ENCODE results near the gene TBL1X.

- TF ChIP-seq, protein P1, sequence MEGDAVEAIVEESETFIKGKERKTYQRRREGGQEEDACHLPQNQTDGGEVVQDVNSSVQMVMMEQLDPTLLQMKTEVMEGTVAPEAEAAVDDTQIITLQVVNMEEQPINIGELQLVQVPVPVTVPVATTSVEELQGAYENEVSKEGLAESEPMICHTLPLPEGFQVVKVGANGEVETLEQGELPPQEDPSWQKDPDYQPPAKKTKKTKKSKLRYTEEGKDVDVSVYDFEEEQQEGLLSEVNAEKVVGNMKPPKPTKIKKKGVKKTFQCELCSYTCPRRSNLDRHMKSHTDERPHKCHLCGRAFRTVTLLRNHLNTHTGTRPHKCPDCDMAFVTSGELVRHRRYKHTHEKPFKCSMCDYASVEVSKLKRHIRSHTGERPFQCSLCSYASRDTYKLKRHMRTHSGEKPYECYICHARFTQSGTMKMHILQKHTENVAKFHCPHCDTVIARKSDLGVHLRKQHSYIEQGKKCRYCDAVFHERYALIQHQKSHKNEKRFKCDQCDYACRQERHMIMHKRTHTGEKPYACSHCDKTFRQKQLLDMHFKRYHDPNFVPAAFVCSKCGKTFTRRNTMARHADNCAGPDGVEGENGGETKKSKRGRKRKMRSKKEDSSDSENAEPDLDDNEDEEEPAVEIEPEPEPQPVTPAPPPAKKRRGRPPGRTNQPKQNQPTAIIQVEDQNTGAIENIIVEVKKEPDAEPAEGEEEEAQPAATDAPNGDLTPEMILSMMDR (IDR thresholded peaks at IDR 0.05) = no peak
- TF ChIP-seq POLR2A (IDR thresholded peaks at IDR 0.05) = no peak
Observed at GRCh38 chrX:9654929-9655328, 190.1 kb downstream of the TBL1X start.
